Stimulated activated CD4-positive, alpha-beta T cell treated with anti-CD3 and anti-CD28 coated beads, TNF-alpha, amount 100 ng/mL, for 1 hour (primary cell): Measurements from ENCODE around the gene CDKAL1.

Experiments
- DNase-seq, 3 donors: peaks; one replicate each; pipeline ENCODE4 v3.0.0-alpha.2; 2020; ENCODE audit warnings: low read depth in 3 of 3, low spot score in 1 of 3

The CDKAL1 gene

GRCh38 chr6:21271428-21272155, 737.3 kb downstream of the CDKAL1 start:
- no peak for DNase-seq

DNA sequence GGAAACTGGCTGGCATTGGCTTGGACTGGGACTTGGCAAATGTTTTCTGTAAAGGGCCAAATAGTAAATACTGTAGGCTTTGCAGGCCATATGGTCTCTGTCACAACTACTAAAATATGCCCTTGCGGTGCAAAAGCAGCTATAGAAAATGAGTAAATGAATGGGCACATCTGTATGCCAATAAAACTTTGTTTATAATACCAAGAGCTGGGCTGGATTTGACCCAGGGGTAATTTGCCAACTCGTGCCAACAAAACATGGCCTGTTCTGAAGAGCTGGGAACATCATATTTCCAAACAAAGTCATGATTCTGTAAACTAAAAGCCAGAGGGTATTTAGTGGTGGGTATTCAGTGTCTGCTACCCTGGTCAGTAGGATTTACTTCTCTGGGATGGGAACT, 739.2 kb downstream of the CDKAL1 start:
- DNase-seq, result no peak

GRCh38 chr6:21274851-21275250, 740.6 kb downstream of the CDKAL1 start:
- no peak for DNase-seq

DNA sequence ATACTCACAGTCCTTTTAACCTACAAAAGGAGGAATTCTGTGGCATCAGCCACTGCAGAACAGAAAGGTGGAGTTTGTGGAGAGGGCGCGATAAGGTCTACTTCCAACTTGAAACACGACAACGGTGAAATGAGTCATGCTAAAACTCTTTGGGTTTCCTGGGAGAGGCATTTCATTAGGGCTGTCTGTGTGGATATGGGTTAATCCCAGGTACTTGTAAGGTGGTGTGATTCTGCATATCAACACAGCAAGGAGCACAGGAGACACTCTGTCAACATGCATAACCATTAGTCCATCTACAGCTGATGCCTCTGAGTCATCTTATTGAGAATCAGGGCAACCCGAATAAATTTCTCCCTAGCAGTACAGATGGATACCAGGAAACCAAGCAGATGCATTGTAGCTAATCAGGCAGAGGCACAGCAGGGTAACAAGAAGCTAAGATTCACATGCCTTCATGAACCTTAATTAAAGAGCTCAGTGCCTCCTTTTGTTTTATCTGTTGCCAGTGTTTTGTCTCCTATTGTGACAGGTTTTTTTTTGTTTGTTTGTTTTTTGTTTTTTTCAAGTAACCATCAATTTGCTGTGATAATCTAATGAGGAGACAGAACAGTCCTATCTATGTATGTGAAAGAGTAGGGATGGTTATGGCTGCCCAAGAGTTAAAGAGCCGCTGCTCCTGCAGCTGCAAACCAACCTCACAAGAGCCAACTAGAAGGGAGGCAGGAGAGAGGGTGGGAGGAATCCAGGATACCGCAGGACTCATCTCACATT, 743.5 kb downstream of the CDKAL1 start:
- DNase-seq, result no peak

DNA sequence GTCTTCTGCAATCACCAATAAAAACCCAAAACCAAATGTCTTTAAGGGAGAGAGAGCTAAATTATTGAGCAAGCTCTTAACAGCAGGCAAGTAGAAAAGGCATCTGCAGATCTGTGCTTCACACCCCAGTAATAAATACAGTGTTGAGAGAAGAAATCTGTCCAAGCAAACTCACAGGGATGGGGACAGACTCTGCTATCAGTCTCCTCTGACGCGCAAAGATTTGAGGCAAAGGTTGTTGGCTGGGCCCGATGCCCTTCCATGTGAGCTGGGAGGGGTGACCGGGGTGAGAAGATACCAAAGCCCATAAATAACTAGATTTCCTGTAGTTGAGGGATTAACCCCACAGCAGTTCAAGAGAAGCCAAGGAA, 744.1 kb downstream of the CDKAL1 start:
- no peak for DNase-seq

GRCh38 chr6:21279619-21280018, 745.4 kb downstream of the CDKAL1 start:
- DNase-seq, result no peak

DNA sequence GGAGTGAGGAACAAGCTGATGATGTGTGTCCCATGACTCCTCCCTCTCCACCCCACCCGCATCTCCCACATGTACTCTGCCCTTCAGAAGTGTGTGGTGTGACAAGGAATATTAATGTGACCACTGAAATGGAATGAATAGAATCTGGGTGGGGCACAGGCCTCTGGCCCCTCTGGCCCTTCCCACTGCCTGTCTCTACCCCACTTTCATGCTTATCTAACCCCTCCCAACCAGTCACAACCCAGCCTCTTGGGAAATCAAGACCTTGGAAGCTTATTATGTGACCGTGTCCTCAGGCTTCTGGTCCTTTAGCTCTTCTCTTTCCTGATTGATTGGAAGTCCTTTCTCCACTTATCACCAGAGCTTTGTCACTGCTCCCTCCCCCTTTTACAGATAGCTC, 747.1 kb downstream of the CDKAL1 start:
- no peak for DNase-seq
